Neural cell (in vitro differentiated cells): ENCODE measurements around the gene OXER1.

Source experiments
- EP300 ChIP-seq: fragments of 450-650 bp; conservative IDR thresholded peaks from 2 replicates; pipeline ENCODE4 v1.6.1; 2014; ENCODE audit warnings: antibody characterized with exemption, mild to moderate bottlenecking, moderate library complexity; ENCODE audit not compliant: poor library complexity, severe bottlenecking
- EZH2 ChIP-seq: fragments of 200-600, 300-800 bp; shearing (Covaris generic), sonication (generic); IDR thresholded peaks from 2 replicates; pipeline ENCODE4 v1.6.1; 2014; ENCODE audit warnings: antibody characterized with exemption, low read length, borderline replicate concordance, mild to moderate bottlenecking; ENCODE audit not compliant: insufficient read depth, poor library complexity, severe bottlenecking
- POLR2AphosphoS5 ChIP-seq: IDR thresholded peaks from 2 replicates; pipeline ENCODE4 v1.6.1; 2012
- RAD21 ChIP-seq: fragments of 450-650 bp; conservative IDR thresholded peaks from 2 replicates; pipeline ENCODE4 v1.6.1; 2014; ENCODE audit warnings: antibody characterized with exemption, mild to moderate bottlenecking, moderate library complexity
- TAF1 ChIP-seq: IDR thresholded peaks from 2 replicates; pipeline ENCODE4 v1.6.1; 2012; ENCODE audit warnings: low read depth
- TF ChIP-seq, protein P1 (sequence below): fragments of 450-650 bp; IDR thresholded peaks from 2 replicates; pipeline ENCODE4 v1.5.1; 2014; ENCODE audit warnings: antibody characterized with exemption, mild to moderate bottlenecking, moderate library complexity; ENCODE audit not compliant: poor library complexity, severe bottlenecking
- TF ChIP-seq, protein P2 (sequence below): IDR thresholded peaks from 2 replicates; pipeline ENCODE4 v1.6.1; 2012; ENCODE audit warnings: borderline replicate concordance

DNA sequence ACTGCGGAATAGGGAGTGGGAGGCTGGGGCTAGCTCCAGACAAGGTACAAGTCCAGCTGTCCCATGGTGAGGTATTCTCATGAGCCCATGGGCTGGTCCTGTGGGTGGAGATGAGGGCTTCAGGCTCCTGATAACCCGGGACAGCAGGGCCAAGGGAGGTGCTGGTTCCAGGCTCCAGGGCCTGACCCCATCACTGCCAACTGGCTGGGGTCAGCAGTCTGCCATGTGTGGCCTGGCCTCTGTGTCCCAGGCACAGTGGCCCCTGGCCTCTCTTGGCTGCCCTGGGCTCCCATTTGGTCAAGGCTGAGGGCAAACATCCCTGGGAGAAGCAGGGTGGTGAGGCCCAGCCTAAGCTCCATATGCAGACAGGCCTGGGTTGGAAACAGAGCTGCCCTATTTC is 966 bp upstream of the OXER1 start:
- TF ChIP-seq, protein P1, sequence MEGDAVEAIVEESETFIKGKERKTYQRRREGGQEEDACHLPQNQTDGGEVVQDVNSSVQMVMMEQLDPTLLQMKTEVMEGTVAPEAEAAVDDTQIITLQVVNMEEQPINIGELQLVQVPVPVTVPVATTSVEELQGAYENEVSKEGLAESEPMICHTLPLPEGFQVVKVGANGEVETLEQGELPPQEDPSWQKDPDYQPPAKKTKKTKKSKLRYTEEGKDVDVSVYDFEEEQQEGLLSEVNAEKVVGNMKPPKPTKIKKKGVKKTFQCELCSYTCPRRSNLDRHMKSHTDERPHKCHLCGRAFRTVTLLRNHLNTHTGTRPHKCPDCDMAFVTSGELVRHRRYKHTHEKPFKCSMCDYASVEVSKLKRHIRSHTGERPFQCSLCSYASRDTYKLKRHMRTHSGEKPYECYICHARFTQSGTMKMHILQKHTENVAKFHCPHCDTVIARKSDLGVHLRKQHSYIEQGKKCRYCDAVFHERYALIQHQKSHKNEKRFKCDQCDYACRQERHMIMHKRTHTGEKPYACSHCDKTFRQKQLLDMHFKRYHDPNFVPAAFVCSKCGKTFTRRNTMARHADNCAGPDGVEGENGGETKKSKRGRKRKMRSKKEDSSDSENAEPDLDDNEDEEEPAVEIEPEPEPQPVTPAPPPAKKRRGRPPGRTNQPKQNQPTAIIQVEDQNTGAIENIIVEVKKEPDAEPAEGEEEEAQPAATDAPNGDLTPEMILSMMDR: no peak
- TF ChIP-seq RAD21 (no peak), EP300 (no peak), POLR2AphosphoS5 (no peak), EZH2 (no peak), TAF1 (no peak)
- TF ChIP-seq, protein P2, sequence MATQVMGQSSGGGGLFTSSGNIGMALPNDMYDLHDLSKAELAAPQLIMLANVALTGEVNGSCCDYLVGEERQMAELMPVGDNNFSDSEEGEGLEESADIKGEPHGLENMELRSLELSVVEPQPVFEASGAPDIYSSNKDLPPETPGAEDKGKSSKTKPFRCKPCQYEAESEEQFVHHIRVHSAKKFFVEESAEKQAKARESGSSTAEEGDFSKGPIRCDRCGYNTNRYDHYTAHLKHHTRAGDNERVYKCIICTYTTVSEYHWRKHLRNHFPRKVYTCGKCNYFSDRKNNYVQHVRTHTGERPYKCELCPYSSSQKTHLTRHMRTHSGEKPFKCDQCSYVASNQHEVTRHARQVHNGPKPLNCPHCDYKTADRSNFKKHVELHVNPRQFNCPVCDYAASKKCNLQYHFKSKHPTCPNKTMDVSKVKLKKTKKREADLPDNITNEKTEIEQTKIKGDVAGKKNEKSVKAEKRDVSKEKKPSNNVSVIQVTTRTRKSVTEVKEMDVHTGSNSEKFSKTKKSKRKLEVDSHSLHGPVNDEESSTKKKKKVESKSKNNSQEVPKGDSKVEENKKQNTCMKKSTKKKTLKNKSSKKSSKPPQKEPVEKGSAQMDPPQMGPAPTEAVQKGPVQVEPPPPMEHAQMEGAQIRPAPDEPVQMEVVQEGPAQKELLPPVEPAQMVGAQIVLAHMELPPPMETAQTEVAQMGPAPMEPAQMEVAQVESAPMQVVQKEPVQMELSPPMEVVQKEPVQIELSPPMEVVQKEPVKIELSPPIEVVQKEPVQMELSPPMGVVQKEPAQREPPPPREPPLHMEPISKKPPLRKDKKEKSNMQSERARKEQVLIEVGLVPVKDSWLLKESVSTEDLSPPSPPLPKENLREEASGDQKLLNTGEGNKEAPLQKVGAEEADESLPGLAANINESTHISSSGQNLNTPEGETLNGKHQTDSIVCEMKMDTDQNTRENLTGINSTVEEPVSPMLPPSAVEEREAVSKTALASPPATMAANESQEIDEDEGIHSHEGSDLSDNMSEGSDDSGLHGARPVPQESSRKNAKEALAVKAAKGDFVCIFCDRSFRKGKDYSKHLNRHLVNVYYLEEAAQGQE: no peak
